Gastroesophageal sphincter (tissue), 4 donors: ENCODE results near the gene PEX11B. TPM values are rescaled to one million over a fixed set of nuclear protein-coding genes. Genes with fewer than 3 reads are reported as not detected.

Source experiments
- ATAC-seq: fragments of 150-250 bp; one replicate; pipeline ENCODE4 v1.9.1; 2016; ENCODE audit warnings: mild to moderate bottlenecking, moderate library complexity
- H3K27ac ChIP-seq, 4 donors: fragments of 200-600 bp; sonication (generic) in 3 of 4; 1 replicate in 3 of 4; 2 replicates in 1 of 4; pipeline ENCODE4 v1.5.1; 2016 to 2019
- H3K27me3 ChIP-seq: fragments of 200-600 bp; sonication (generic); one replicate; pipeline ENCODE4 v1.5.1; 2019
- H3K36me3 ChIP-seq, 2 donors: fragments of 200-600 bp; sonication (generic); one replicate each; pipeline ENCODE4 v1.5.1; 2019; ENCODE audit warnings: control low read depth in 1 of 2
- H3K4me1 ChIP-seq, 3 donors: fragments of 200-600 bp; sonication (generic); 1 replicate in 2 of 3; 2 replicates in 1 of 3; pipeline ENCODE4 v1.5.1; 2016 to 2019; ENCODE audit warnings: control low read depth in 2 of 3
- H3K4me3 ChIP-seq, 2 donors: fragments of 200-600 bp; sonication (generic); one replicate each; pipeline ENCODE4 v1.5.1; 2019; ENCODE audit warnings: mild to moderate bottlenecking in 1 of 2, moderate library complexity in 1 of 2
- H3K9me3 ChIP-seq, 3 donors: fragments of 200-600 bp; sonication (generic); one replicate each; pipeline ENCODE4 v1.5.1; 2017 to 2019; ENCODE audit warnings: control low read depth in 2 of 3
- EP300 ChIP-seq: sonication (generic); formaldehyde crosslinking; IDR thresholded peaks from one replicate; pipeline ENCODE4 v1.6.1; 2017; ENCODE audit warnings: antibody characterized with exemption, mild to moderate bottlenecking
- POLR2A ChIP-seq, 2 donors: fragments of 450-650 bp; IDR thresholded peaks; one replicate each; pipeline ENCODE4 v1.6.1; 2017; ENCODE audit warnings: antibody characterized with exemption in 2 of 2, mild to moderate bottlenecking in 2 of 2, moderate library complexity in 1 of 2
- POLR2AphosphoS5 ChIP-seq: sonication (generic); formaldehyde crosslinking; IDR thresholded peaks from one replicate; pipeline ENCODE4 v1.6.1; 2017; ENCODE audit warnings: antibody characterized with exemption
- WGBS, 2 donors: methylation state at CpG; one replicate each; pipeline ENCODE4 v1.1.5; 2018; ENCODE audit warnings: low coverage in 1 of 2; 5-methylcytosine and 5-hydroxymethylcytosine counted together
- total RNA-seq, 4 donors: library from RNA; depleted of rRNA; stranded (reverse); fragments of >200 nt; gene quantifications; one replicate each; pipeline ENCODE4 v1.1.0, GENCODE V29; 2016
- TF ChIP-seq, protein P1 (sequence below), 4 experiments: fragments of 200-600 bp in 2 of 4; fragments of 450-650 bp in 2 of 4; sonication (generic) in 1 of 4; IDR thresholded peaks; one replicate each; pipeline ENCODE4 v1.5.1; 2017 to 2019; ENCODE audit warnings: antibody characterized with exemption in 4 of 4, mild to moderate bottlenecking in 2 of 4, moderate library complexity in 2 of 4

Gene PEX11B
- total RNA-seq, 4 donors from 2014 or later = 22.1 to 29.1 (median 28.1) TPM

GRCh38 chr1:145957443-145958319, 39.2 kb upstream of the PEX11B start, which contains the start of gene LIX1L:
Gene LIX1L, minus strand, starts transcription at chr1:145958017. Its CDS starts 90 bp downstream, at chr1:145957927.
- H3K27me3 ChIP-seq = no peaks in the 10 kb centered on the region
- H3K9me3 ChIP-seq = no peaks in the 10 kb centered on the region
- no peaks in the 10 kb centered on the region for H3K36me3 ChIP-seq
- peak within 1 kb of the TSS; percentile 87 to 100 (median 99) for H3K27ac ChIP-seq
- peaks cover 16 to 91% (median 23%) of the 10 kb centered on the region in 3 donors for H3K4me1 ChIP-seq
- peak within 1 kb of the TSS; percentile 61 to 97 for H3K4me3 ChIP-seq
- WGBS, 2 donors = 0% methylated on average over 7 to 15 of the region's 60 CpGs
- ATAC-seq = peak; percentile 91
- TF ChIP-seq EP300 = no peak
- TF ChIP-seq POLR2A (IDR thresholded peaks at IDR 0.05) = peak; percentile 74 to 88
- TF ChIP-seq POLR2AphosphoS5 = peak; percentile 91
- TF ChIP-seq, protein P1, sequence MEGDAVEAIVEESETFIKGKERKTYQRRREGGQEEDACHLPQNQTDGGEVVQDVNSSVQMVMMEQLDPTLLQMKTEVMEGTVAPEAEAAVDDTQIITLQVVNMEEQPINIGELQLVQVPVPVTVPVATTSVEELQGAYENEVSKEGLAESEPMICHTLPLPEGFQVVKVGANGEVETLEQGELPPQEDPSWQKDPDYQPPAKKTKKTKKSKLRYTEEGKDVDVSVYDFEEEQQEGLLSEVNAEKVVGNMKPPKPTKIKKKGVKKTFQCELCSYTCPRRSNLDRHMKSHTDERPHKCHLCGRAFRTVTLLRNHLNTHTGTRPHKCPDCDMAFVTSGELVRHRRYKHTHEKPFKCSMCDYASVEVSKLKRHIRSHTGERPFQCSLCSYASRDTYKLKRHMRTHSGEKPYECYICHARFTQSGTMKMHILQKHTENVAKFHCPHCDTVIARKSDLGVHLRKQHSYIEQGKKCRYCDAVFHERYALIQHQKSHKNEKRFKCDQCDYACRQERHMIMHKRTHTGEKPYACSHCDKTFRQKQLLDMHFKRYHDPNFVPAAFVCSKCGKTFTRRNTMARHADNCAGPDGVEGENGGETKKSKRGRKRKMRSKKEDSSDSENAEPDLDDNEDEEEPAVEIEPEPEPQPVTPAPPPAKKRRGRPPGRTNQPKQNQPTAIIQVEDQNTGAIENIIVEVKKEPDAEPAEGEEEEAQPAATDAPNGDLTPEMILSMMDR (IDR thresholded peaks at IDR 0.05) = no peak

DNA sequence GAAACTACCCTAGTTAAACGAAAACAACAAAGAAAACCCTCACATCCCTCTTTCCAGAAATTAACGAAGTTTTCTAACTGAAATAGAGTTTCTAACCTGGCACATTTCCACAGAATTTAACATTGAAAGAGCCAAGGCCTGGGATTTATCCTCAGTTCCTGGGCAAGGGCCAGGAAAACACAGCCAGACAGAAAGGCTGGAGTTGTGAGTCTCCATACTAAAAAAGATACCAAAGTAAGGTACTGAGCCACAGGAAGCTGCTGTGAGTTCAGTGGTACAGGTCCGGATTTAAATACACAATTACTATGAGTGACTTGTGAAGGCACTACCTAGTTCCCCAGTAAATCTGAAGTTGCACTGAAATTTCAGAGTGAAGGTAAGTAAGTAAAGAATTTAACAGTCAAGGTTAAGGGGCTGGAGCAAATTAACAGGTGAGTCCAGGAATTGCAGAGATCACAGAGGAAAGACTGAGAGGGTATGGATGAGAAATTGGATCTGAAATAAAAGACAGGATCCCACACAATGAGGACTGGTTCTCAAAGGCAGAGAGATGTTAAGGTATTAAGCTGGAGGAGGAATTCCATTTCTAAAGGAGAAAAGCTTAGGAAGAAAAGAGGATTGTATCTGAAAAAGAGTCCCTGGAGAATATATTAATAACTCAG, 38.4 kb upstream of the PEX11B start:
- Histone ChIP-seq H3K4me1 (peaks cover 16 to 91% (median 20%) of the 10 kb centered on the region in 3 donors), H3K4me3 (peak overlapping the region; percentile 61 to 97), H3K27ac (peak overlapping the region; percentile 87 to 100 (median 99)), H3K27me3 (no peaks in the 10 kb centered on the region), H3K36me3 (no peaks in the 10 kb centered on the region), H3K9me3 (no peaks in the 10 kb centered on the region)
- no peak for ATAC-seq
- no peak for TF ChIP-seq POLR2A (IDR thresholded peaks at IDR 0.05)
- TF ChIP-seq EP300 = no peak
- TF ChIP-seq POLR2AphosphoS5 = peak; percentile 25
- TF ChIP-seq, protein P1 (IDR thresholded peaks at IDR 0.05) = no peak
- WGBS, 2 donors = 0 to 3% methylated on average over 3 of the region's 3 CpGs

DNA sequence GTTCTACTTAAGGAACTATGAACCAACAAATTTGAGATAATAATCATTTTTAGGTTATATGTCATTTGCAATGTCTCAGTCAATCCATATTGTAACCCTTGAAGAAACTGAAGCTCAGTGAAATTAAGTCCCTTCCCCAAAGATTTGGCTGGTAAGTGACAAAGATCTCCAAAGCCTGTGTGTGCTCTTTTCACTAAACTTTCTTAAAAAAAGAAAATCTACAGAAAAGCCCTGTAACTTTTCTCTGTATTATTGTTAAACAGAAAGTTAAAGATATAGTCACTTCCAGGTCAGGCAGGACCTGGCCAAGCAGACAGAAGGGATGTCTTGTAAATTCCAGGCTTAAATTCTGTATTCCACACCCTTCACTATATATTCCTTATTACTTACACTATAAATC, 37.8 kb upstream of the PEX11B start:
- H3K4me3 ChIP-seq = peak overlapping the region; percentile 61 to 97
- H3K27ac ChIP-seq = peak overlapping the region; percentile 87 to 100 (median 99)
- TF ChIP-seq, protein P1 (IDR thresholded peaks at IDR 0.05) = no peak
- no peak for TF ChIP-seq EP300
- no peak for TF ChIP-seq POLR2AphosphoS5
- no peak for TF ChIP-seq POLR2A (IDR thresholded peaks at IDR 0.05)
- no peaks in the 10 kb centered on the region for H3K27me3 ChIP-seq
- no peaks in the 10 kb centered on the region for H3K36me3 ChIP-seq
- no peaks in the 10 kb centered on the region for H3K9me3 ChIP-seq
- H3K4me1 ChIP-seq = peaks cover 16 to 91% (median 19%) of the 10 kb centered on the region in 3 donors
- ATAC-seq = no peak

DNA sequence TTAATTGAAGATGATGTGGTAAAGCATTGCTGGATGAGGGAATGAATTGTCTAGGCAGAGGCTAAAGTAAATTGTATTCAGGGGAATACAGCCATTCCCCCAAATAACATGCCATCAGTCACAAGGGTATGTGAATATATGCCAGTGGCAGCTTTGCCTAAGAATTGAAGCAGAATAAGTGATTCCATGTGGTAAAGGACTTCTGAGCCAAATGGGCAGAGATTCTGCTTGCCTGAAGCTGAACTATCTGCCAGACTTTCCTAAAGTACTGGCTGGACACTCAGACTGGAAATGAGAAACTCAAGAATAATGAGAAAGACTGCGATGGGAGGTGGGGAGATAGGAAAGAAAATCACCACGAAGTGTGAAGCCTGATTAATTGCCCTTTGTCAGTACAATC, 36.9 kb upstream of the PEX11B start:
- TF ChIP-seq EP300 = no peak
- no peak for TF ChIP-seq POLR2A (IDR thresholded peaks at IDR 0.05)
- TF ChIP-seq, protein P1 (IDR thresholded peaks at IDR 0.05) = no peak
- TF ChIP-seq POLR2AphosphoS5 = no peak
- no peaks in the 10 kb centered on the region for H3K9me3 ChIP-seq
- no peaks in the 10 kb centered on the region for H3K27me3 ChIP-seq
- peaks cover 16 to 93% (median 19%) of the 10 kb centered on the region in 3 donors for H3K4me1 ChIP-seq
- peak overlapping the region; percentile 87 to 100 (median 99) for H3K27ac ChIP-seq
- peak overlapping the region in 1 of 2 donors; percentile 97 for H3K4me3 ChIP-seq
- H3K36me3 ChIP-seq = no peaks in the 10 kb centered on the region
- 0 to 8% methylated on average over 2 of the region's 2 CpGs for WGBS, 2 donors
- ATAC-seq = no peak
